MM.1S (cell line): ENCODE measurements around the gene ARHGAP23.
A peak's percentile ranks its signal among the peaks of the same experiment; 100 is the strongest.
"Not testable (repeated sequence)": the region's sequence is repeated elsewhere in the genome, so short reads cannot be mapped to it uniquely, and the experiment has no call there.

Experiments used
- DNase-seq: peaks from one replicate; pipeline ENCODE4 v3.0.0-alpha.2; 2015
- H2AFZ ChIP-seq: fragments of 300-600 bp; sonication (generic); 2 replicates; pipeline ENCODE4 v1.6.0; 2016; ENCODE audit warnings: antibody characterized with exemption, low read length
- H3F3A ChIP-seq: fragments of 300-600 bp; sonication (generic); 2 replicates; pipeline ENCODE4 v1.6.1; 2016; ENCODE audit warnings: mild to moderate bottlenecking, antibody characterized with exemption, low read length, moderate library complexity, mixed read lengths; ENCODE audit not compliant: insufficient read depth
- H3K27ac ChIP-seq: fragments of 300-600 bp; sonication (generic); 2 replicates; pipeline ENCODE4 v1.5.1; 2016; ENCODE audit warnings: mild to moderate bottlenecking, low read length
- H3K27me3 ChIP-seq: fragments of 300-600 bp; sonication (generic); replicated peaks from 2 replicates; pipeline ENCODE4 v1.6.0; 2016; ENCODE audit warnings: low read length; ENCODE audit not compliant: insufficient read depth
- H3K36me3 ChIP-seq: fragments of 300-600 bp; sonication (generic); replicated peaks from 2 replicates; pipeline ENCODE4 v1.6.1; 2016; ENCODE audit warnings: mild to moderate bottlenecking, low read length, mixed read lengths; ENCODE audit not compliant: insufficient read depth
- H3K4me1 ChIP-seq: fragments of 300-600 bp; sonication (generic); 2 replicates; pipeline ENCODE4 v1.6.1; 2016; ENCODE audit warnings: low read length, mixed read lengths
- H3K4me2 ChIP-seq: fragments of 300-600 bp; sonication (generic); 2 replicates; pipeline ENCODE4 v1.6.0; 2016; ENCODE audit warnings: low read depth, low read length
- H3K4me3 ChIP-seq: fragments of 300-600 bp; sonication (generic); 2 replicates; pipeline ENCODE4 v1.5.1; 2016; ENCODE audit warnings: low read length, mixed read lengths
- H3K79me2 ChIP-seq: fragments of 300-600 bp; sonication (generic); 2 replicates; pipeline ENCODE4 v1.6.1; 2016; ENCODE audit warnings: mixed run types, low read length, mixed read lengths
- H3K9ac ChIP-seq: fragments of 300-600 bp; sonication (generic); 2 replicates; pipeline ENCODE4 v1.6.1; 2016; ENCODE audit warnings: low read length, mixed read lengths
- H3K9me2 ChIP-seq: fragments of 300-600 bp; sonication (generic); replicated peaks from 2 replicates; pipeline ENCODE4 v1.6.1; 2016; ENCODE audit warnings: mild to moderate bottlenecking, low read length, mixed read lengths; ENCODE audit not compliant: insufficient read depth
- H3K9me3 ChIP-seq: fragments of 300-600 bp; sonication (generic); replicated peaks from 2 replicates; pipeline ENCODE4 v1.6.1; 2016; ENCODE audit warnings: mild to moderate bottlenecking, low read length, mixed read lengths; ENCODE audit not compliant: insufficient read depth
- H4K20me1 ChIP-seq: fragments of 300-600 bp; sonication (generic); 2 replicates; pipeline ENCODE4 v1.6.1; 2016; ENCODE audit warnings: mild to moderate bottlenecking, low read length, moderate library complexity, mixed read lengths; ENCODE audit not compliant: insufficient read depth
- CTCF ChIP-seq: fragments of 300-600 bp; sonication (generic); IDR thresholded peaks from 2 replicates; pipeline ENCODE4 v1.5.1; 2016; ENCODE audit warnings: antibody characterized with exemption, low read length, mixed read lengths
- EZH2 ChIP-seq: fragments of 300-600 bp; sonication (generic); optimal IDR thresholded peaks from 2 replicates; pipeline ENCODE3; 2017; ENCODE audit warnings: low read depth, mild to moderate bottlenecking, antibody characterized with exemption, low read length, mixed read lengths
- EZH2phosphoT487 ChIP-seq: fragments of 300-600 bp; sonication (generic); IDR thresholded peaks from 2 replicates; pipeline ENCODE4 v1.6.1; 2018; ENCODE audit warnings: antibody characterized with exemption, low read length

Gene ARHGAP23

GRCh38 chr17:38478667-38479066 lies 50.4 kb downstream of the ARHGAP23 start:
- not testable (repeated sequence) for H3K36me3 ChIP-seq, H3K27ac ChIP-seq, H3K4me3 ChIP-seq, DNase-seq, H3K79me2 ChIP-seq, H2AFZ ChIP-seq, H3K9ac ChIP-seq, H3K9me3 ChIP-seq, H4K20me1 ChIP-seq, H3F3A ChIP-seq, H3K4me2 ChIP-seq, H3K9me2 ChIP-seq, H3K27me3 ChIP-seq, H3K4me1 ChIP-seq

- not testable (repeated sequence) for H3K9me2 ChIP-seq, H3K9ac ChIP-seq, H3K4me2 ChIP-seq, H3K27me3 ChIP-seq, DNase-seq, H3K36me3 ChIP-seq, H3K9me3 ChIP-seq, H3K27ac ChIP-seq, H3K79me2 ChIP-seq, H4K20me1 ChIP-seq, H3K4me3 ChIP-seq, H3F3A ChIP-seq, H2AFZ ChIP-seq, H3K4me1 ChIP-seq
These were observed 53.9 kb downstream of the ARHGAP23 start for GRCh38 chr17:38482039-38482699.

GRCh38 chr17:38482700-38483043 lies 54.4 kb downstream of the ARHGAP23 start:
- not testable (repeated sequence) for H3K4me1 ChIP-seq, H3K27me3 ChIP-seq, H3K9me2 ChIP-seq, H3K36me3 ChIP-seq, H3K27ac ChIP-seq, H2AFZ ChIP-seq, H3K79me2 ChIP-seq, H3F3A ChIP-seq, H3K9ac ChIP-seq, DNase-seq, H3K9me3 ChIP-seq, H3K4me2 ChIP-seq, H3K4me3 ChIP-seq, H4K20me1 ChIP-seq

- H2AFZ ChIP-seq, H3K9ac ChIP-seq, H3F3A ChIP-seq, H3K4me1 ChIP-seq, H3K27me3 ChIP-seq, H3K79me2 ChIP-seq, H3K9me3 ChIP-seq, H3K9me2 ChIP-seq, H3K27ac ChIP-seq, H3K36me3 ChIP-seq, H3K4me3 ChIP-seq, H4K20me1 ChIP-seq, H3K4me2 ChIP-seq: not testable (repeated sequence)
- peak; percentile 67 for TF ChIP-seq CTCF
- DNase-seq, result peak; percentile 63
These were observed 56.2 kb downstream of the ARHGAP23 start for GRCh38 chr17:38484242-38485145.

- H3K27ac ChIP-seq, result no peak overlapping the region
- H3K9ac ChIP-seq, result no peak overlapping the region
- H3K79me2 ChIP-seq, result no peaks in the 10 kb centered on the region
- DNase-seq, result no peak
- H3K4me1 ChIP-seq, result no peaks in the 10 kb centered on the region
- no peaks in the 10 kb centered on the region for H3K9me3 ChIP-seq
- no peaks in the 10 kb centered on the region for H3K27me3 ChIP-seq
- no peak overlapping the region for H2AFZ ChIP-seq
- no peaks in the 10 kb centered on the region for H3K9me2 ChIP-seq
- no peaks in the 10 kb centered on the region for H3F3A ChIP-seq
- no peaks in the 10 kb centered on the region for H3K36me3 ChIP-seq
- H3K4me2 ChIP-seq, result no peak overlapping the region
- TF ChIP-seq EZH2phosphoT487, result no peak
- no peak for TF ChIP-seq EZH2
- TF ChIP-seq CTCF, result no peak
- H3K4me3 ChIP-seq, result no peak overlapping the region
- no peaks in the 10 kb centered on the region for H4K20me1 ChIP-seq
These were observed 56.8 kb downstream of the ARHGAP23 start for GRCh38 chr17:38485146-38485468.

GRCh38 chr17:38485681-38486298 lies 57.5 kb downstream of the ARHGAP23 start:
- H3F3A ChIP-seq, H4K20me1 ChIP-seq, H3K4me2 ChIP-seq, H3K4me3 ChIP-seq, H3K27me3 ChIP-seq, H2AFZ ChIP-seq, H3K9me3 ChIP-seq, H3K9me2 ChIP-seq, H3K79me2 ChIP-seq, H3K27ac ChIP-seq, H3K36me3 ChIP-seq, H3K4me1 ChIP-seq, H3K9ac ChIP-seq, DNase-seq: not testable (repeated sequence)
